NCI-H460 (cell line): ENCODE data around the gene ID3. TPM values are rescaled to one million over a fixed set of nuclear protein-coding genes. Genes with fewer than 3 reads are reported as not detected.

Experiments used
- DNase-seq: peaks from one replicate; pipeline ENCODE4 v3.0.0-alpha.2; 2016; ENCODE audit warnings: low read depth; ENCODE audit errors: extremely low read depth
- polyA plus RNA-seq: library from polyadenylated mRNA; depleted of rRNA; stranded (reverse); fragments of >200 nt; gene quantifications from 2 replicates; pipeline ENCODE4 v1.2.3, GENCODE V29; 2014; cell fraction: nucleus; rRNA removed
- total RNA-seq: library from RNA; depleted of rRNA; stranded (reverse); fragments of >200 nt; shearing (Covaris generic); gene quantifications from 2 replicates; pipeline ENCODE4 v1.2.3, GENCODE V29; 2014; rRNA removed

Gene ID3, protein sequence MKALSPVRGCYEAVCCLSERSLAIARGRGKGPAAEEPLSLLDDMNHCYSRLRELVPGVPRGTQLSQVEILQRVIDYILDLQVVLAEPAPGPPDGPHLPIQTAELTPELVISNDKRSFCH
- 53.6 and 68.8 TPM in 2 replicates for total RNA-seq
- 83.0 and 105 TPM in 2 replicates for polyA plus RNA-seq

DNA sequence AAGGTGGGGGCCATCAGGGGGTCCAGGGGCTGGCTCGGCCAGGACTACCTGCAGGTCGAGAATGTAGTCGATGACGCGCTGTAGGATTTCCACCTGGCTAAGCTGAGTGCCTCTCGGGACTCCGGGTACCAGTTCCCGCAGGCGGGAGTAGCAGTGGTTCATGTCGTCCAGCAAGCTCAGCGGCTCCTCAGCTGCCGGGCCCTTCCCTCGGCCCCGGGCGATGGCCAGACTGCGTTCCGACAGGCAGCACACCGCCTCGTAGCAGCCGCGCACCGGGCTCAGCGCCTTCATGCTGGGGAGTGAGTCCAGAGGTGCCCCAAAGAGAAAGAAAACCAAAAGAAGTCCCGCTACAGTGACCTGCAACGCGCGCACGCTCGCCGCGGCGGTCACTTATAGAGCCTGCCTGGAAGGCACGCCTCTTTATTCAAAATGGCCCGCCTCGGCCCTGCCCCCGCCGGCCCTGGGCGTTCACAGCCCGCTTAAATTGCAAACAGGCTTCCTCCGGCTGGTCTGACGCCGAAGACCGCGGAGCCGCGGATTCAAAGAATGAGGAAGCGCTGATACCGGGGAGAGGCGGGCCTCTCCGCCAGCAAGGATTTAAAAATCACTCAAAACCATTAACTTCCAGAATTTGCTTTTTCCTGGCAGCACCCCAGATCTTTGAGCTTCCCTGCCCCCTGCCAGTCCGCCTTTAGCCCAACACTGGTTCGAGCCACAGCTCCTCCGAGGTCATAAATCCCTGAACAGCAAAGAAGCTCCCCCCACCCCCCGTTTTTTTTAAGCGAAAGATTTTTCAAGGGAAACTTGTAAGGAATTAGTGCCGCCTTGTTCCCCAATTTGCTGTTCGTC lies at the start of gene ID3:
TSS of gene ID3 (minus strand) at position 366 of the 849 bp plus-strand sequence. CDS start at position 291, 75 bp downstream.
- peak; percentile 89 for DNase-seq

DNA sequence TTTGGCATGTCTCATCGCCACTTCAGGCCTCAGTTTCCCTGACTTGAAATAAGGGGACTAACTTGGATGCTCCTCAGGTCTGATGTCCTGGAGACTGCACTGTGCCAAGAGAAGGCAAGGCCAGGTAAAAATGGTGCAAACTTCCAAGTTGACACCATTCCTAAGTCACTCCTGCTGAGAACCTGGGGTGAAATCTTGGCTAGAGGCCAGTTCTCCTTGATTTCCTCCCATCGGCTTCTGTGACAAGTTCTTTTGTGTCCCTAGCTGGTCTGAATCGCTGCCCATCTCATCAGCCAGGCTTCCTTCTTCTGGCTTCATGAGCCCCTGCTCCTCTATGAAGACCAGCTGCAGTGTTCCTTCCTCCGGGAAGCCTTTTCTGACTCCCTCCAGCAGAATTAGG lies 48.6 kb upstream of the ID3 start:
- no peak for DNase-seq

DNA sequence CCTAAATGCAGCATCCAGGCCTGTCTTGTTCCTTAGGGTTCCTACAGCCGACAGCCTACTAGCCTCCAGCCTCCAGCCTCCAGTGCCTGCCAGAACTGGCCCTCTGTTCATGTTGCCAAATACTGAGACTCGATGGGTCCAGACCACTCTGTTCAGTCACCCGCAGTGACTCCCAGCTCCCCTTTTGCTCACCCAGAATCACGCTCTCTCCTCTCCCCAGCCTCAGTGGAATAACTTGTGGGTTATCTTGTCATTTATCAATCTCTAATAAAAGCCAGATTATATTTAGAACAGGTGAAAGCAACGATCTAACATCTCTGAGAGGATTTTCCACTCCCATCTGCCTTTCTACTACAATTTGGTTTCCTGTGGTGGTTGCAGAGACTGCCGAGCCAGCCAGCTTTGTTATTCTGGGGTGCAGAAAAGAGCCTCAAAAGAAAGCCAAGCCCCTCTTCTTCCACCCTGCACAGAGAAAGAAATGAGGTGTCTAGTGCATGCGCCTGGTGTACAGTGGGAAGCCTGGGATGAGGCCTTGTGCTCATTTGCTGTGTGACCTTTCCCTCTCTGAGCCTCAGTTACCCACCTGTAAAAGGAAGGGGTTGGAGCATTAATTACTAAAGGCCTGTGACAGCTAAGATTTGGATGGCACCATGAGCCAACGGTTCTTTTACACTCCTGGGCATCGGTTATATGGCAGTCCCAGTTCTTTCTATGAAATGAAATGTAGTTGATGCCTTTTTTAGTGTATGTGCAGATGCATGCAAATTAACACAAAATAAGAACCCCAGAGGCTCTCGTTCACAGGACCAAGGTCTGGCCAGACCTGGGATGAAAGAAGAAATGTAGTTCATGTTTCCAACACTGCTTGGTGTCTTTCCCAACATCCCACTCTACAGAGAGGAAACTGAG lies 42.9 kb upstream of the ID3 start:
- DNase-seq, result no peak

DNA sequence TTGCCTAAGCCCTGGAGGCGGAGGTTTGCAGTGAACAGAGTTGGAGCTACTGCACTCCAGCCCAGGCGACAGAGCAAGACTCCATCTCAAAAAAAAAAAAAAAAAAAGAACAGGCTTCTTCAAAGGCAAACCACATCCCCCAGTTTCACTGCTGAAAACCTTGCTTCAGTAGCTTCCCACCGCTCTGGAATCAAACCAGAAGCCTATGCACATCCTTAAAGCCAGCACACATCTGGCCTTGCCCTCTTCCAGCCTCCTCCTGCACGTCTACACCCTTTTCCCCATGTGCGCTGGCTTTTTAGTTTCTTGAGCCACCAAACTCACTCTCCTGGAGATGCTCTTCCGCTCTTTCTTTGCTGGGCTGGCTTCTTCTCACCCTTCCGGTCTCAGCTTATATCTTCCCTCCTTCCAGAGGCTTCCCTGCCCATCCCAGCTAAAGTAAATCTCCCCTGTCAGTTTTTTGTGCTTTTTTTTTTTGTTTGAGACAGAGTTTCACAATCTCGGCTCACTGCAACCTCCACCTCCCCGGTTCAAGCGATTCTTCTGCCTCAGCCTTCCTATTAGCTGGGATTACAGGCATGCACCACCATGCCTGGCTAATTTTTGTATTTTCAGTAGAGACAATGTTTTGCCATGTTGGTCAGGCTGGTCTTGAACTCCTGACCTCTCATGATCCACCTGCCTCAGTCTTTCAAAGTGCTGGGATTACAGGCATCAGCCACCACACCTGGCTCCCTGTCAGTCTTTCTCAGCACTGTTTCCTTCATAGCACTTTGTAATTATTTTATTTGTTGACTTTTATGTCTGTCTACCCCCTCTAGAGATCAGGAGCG lies 42.0 kb upstream of the ID3 start:
- no peak for DNase-seq

DNA sequence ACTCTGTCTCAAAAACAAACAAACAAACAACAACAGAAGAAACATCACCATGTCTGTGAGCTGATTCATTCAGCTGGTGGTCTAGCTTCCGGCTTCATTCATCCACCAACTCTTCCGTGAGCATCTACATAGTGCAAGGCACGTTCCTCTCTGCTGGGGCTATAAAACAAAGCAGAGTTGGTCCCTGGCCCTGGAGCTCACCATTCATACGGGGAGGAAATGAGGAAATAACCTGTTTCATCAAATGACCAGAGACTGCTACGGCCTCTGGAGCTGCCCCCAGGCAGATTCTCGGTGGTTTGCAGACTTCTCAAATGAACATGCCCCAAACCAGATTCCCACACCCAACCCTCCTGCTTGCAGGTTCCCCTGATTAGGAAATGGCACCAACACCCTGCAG lies 41.0 kb upstream of the ID3 start:
- no peak for DNase-seq

DNA sequence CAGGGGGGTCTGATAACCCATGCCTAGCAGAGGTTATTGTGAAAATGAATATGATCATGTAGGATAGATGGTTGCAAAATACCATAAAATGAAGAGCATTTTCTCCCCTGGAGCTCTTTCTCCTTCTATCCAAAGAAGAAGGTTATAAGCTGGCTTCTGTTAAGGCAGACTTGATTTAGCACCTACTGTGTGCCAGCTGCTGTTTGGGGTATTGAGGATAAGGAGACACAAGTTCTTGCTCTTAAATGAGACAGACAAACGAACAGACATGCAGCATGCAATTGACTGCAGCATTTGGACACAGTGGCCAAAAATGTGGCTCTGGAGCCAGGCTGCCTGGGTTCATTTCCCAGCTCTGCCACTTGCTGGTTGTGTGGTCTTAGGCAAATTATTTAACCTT lies 39.8 kb upstream of the ID3 start:
- no peak for DNase-seq

DNA sequence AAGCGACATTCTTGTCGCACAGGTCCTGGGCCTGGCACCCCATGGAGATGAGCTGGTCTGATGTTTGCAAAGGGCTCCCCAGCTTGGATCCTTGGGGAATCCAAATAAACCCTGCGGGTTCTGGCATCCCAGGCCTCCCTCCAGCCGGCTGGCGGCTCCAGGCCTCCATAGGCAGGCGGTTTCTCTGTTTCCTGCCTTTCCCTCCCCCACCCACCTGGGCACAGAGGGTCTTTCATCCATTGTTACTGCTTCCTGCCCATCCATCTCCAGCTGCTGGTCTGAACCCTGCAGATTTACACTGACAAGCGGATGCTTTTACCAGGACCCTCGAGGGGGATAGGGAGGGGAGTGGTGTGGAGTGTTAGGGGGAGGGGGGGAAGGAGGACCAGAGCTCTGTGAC lies 39.1 kb upstream of the ID3 start:
- no peak for DNase-seq

DNA sequence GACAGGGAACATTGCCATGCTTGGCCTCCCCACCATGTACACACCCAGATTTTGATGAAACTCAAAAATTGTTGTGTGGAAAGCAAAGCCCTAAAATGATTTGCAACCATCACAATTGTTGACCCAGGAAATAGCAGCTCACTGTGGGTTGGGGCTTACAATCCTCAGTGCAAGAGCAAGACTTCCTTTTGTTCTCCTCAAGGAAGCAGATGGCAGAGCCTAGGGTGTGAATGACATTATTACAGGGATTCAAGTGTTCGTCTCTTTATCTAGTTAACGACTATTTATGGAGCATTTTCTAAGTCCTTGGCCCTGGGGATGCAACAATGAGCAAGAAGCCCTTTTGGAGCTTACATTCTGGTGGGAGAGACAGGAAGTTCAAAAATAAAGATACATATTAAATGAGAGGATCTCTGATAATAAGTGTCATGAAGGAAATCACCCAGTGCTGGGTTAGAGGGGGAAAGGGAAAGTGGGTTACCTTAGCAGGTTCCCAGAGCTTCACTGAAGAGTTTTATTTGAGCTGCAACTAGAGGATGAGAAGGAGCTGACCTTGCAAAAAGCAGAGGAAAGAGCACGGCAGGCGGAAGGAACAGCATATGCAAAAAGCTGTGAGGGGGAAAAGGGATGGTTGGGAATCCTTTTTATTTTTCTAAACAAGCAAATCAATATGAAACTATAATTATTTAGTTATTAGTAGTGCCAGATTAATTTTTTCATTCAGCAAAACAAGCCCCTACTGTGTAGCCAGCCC lies 38.5 kb upstream of the ID3 start:
- no peak for DNase-seq

DNA sequence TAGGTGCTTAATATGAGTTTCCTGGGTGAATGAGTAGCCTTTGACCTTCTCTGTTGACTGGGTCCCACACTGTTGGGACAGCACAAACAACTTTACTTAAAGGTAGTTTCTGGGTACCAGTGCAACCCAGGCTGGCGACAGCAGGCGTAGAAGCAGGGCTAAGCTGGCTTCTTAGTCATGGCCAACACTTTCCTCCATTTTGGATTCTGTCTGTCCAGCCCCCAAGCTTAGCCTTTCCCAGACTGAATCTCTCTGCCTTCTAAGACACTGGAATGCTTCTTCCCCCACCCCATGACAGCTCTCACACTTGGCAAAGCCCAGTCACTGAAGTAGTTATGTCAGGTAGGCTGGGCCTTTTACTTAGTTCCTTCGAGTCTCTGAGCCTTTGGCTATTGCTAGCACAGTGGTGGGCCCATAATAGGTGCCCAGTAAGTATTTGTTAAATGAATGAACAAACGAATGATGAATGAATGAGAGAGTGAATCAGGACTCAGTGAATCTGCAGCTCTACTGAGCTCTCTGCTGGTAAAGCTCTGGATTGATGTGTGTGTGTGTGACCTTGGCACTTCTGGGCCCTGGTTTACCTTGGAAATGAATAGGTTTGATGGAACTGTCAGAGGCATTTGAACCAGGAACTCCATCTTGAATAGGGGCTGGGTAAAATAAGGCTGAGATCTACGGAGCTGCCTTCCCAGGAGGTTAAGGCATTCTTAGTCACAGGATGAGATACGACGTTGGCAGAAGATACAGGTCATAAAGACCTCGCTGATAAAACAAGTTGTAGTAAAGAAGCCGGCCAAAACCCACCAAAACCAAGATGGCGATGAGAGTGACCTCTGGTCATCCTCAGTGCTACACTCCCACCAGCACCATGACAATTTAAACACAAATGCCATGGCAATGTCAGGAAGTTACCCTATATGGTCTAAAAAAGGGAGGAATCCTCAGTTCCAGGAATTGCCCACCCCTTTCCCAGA lies 37.4 kb upstream of the ID3 start:
- DNase-seq, result no peak

DNA sequence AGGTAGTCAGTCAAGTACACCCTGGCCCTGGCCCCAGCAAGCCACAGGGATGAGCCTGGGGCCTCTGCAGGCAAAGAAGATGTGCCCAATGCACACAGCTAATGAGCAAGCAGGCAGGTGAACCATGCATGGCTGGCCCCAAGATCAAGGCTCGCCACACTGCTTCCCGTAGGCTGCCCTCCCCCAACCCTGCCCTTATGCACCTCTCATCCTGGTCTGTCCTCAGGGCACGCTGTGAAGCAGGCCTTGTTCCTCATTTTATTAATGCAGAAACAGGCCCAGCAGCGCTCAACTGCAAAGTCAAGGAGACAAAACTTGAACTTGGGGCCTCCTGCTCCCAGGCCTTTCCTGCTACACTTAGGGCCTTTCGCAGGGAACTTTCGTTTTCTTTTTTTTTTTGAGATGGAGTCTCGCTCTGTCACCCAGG lies 35.6 kb upstream of the ID3 start:
- no peak for DNase-seq

DNA sequence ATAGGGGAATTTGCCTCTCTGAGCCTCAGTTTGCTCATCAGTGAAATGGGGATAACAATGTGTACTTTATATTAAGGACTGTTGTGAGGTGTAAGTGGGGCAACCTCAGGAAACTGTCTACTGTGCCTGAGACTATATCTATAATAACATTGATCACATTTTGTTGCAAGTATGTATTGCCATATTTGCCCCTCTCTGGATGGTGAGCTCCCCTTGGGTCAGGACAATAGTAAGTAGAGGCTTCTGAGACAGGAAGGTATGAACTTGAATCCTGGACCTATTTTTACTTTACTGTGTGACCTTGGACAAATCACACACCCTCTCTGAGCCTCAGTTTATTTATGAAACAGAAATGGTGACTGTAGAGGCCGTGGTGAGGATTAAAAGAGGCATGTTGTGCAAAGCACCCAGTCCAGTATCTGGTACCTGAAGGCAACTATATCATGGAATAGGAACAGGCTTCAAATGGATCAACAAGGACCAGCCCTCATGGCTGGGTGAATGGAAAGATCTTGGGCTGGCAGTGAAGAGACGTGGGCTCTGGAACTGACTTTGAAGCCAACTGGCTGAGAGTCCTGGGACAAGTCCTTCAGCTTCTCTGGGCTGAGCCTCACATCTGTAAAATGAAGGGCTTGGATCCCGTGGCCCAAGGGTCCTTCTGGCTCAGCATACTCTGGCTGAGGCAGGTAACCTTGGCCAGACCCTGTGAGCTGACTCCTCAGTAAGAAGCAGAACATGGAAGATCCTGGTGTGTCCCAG lies 35.0 kb upstream of the ID3 start:
- no peak for DNase-seq

DNA sequence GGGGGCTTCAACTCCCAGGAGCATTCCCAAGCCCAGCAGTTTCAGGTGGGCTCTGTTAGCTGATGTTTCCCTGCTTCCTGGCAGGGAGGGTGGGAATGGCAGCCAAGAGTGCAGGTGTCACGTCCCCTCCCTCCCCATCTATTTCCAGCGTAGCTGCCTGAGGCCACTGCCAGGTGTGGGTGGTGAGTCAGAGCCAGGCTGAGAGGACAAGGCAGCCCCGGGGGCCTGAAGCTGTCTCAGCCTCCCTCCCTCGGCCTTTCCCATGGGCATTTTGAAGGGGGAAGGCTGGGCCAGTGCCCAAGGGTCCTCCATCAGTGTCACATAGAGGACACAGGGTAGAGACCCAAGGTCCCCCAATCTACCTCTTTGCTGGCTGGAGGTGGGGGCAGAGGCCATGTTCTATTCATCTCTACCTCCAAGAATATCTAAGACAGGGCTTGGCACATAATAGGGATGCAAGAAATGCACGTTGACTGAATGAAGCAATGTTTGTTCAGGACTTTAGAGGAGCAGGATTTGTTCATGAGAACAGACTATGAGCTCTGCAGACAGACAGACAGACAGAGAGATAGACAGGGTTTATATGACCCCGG lies 34.4 kb upstream of the ID3 start:
- no peak for DNase-seq

DNA sequence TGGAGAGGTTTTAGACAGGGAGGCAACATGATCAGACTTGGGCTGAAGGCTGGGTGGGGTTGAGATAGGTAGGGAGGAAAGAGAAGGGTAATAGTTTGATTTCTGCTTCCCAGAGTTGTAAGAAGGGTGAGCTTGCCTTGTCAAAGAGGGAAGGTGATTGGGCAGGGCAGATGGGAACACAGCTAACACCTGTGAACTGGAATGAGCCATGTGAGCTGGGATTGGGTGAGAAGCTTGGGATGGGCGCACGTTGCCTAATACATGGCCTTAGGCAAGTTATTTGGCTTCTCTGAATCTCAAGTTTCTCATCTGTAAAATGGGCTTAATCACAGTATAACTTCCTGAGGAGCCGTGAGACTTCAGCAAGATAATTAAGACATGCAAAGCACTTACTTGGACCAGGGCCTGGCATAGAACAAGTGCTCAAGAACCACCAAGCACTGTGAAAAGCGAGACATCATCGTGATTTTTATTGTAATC lies 33.8 kb upstream of the ID3 start:
- DNase-seq, result no peak

DNA sequence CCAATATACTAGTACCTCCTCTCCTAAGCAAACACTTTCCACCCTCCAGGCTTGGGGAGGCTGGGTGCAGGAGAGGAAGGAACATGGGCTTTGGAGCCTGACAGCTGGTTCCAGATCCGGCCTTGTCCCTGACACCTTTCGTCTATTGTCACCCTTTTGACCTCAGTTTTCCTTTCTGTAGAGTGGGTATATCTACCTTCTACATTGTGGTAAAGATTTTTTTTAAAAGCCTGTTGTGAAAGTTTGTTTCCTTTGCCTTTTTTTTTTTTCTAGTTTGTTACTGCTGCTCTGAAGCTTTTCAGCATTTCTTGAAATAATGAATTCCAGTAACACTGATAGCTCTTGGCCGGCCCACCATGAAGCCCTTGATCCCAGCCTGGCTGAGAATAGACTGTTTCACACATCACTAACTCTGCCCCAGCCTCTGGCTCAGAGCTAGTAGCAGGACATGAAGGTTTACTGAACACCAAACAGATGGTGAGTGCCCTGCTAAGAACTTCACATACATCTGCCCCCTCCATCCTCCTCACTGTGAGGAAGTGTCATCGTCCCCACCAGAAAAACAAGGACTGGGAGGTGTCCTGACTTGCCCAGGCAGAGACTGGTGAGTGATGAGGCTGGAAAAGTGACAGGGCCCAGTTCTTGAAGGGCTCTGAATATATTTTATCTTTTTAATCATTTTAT lies 33.0 kb upstream of the ID3 start:
- DNase-seq, result no peak

DNA sequence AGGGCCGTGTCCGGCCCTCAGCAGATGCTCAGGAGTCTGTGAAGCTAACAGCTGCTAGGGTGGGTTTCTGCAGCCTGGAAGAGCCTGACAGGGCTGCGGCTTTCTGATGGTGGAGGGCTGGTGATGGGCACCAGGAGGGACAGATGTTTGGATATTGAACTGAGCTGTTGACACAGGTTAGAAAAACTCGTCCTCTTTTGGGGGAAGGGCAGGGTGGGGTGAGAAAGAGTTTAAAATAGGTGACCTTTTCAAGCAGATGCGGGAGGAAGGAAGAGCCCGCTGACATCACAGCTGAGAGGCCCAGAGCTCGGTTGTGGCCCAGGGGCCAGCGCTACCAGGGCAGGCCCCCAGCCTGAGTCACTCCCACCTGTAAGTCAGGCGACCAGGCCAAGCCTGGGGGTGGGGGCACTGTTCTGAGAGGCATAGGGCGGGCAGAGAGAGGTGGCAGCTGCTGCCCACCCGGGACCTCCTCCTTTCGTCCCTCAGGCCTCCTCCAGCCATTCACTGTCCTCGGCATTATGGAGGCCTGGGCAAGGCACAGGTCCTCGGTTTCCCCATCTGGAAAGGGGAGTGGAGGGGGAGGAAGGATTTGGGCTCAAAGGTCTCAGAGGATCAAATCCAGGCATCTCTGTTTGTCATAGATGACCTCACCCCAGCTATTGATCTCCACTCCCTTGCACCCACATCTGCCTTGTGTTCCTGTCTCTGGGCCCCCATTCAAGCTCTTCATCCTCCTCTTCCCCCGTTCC lies 32.3 kb upstream of the ID3 start:
- DNase-seq, result no peak
